RCC 7860 (cell line): ENCODE measurements around the gene NRG3.

Experiments
- DNase-seq: peaks from one replicate; pipeline ENCODE4 v3.0.0-alpha.2; 2015; ENCODE audit warnings: low spot score
- FAIRE-seq: peaks from 2 replicates; lab custom pipeline; 2012; peaks lifted over from hg19 to GRCh38; lab: Jason Lieb, UNC

Gene NRG3

GRCh38 chr10:82353381-82353780 is 478.4 kb downstream of the NRG3 start:
- no peak for FAIRE-seq
- no peak for DNase-seq

- DNase-seq, result no peak
- FAIRE-seq, result no peak
Observed at GRCh38 chr10:82358486-82359099, 483.6 kb downstream of the NRG3 start.

GRCh38 chr10:82361256-82361655 is 486.3 kb downstream of the NRG3 start:
- DNase-seq (no peak), FAIRE-seq (no peak)

- DNase-seq (no peak), FAIRE-seq (no peak)
Observed at GRCh38 chr10:82377608-82378007, 502.6 kb downstream of the NRG3 start.

- DNase-seq (no peak), FAIRE-seq (no peak)
Observed at GRCh38 chr10:82378146-82378545, 503.2 kb downstream of the NRG3 start.

- no peak for DNase-seq
- no peak for FAIRE-seq
Observed at GRCh38 chr10:82383350-82383749, 508.4 kb downstream of the NRG3 start.

- no peak for DNase-seq
- FAIRE-seq, result no peak
Observed at GRCh38 chr10:82390866-82391658, 516.1 kb downstream of the NRG3 start.

- no peak for DNase-seq
- FAIRE-seq, result no peak
Observed at GRCh38 chr10:82391971-82392370, 517.0 kb downstream of the NRG3 start.

GRCh38 chr10:82392533-82392932 is 517.5 kb downstream of the NRG3 start:
- FAIRE-seq, result no peak
- no peak for DNase-seq

GRCh38 chr10:82394122-82394521 is 519.1 kb downstream of the NRG3 start:
- DNase-seq (no peak), FAIRE-seq (no peak)

GRCh38 chr10:82394987-82395386 is 520.0 kb downstream of the NRG3 start:
- DNase-seq (no peak), FAIRE-seq (no peak)

GRCh38 chr10:82396886-82397285 is 521.9 kb downstream of the NRG3 start:
- DNase-seq (no peak), FAIRE-seq (no peak)

GRCh38 chr10:82397854-82398253 is 522.9 kb downstream of the NRG3 start:
- DNase-seq (no peak), FAIRE-seq (no peak)

GRCh38 chr10:82399850-82400249 is 524.9 kb downstream of the NRG3 start:
- DNase-seq (no peak), FAIRE-seq (no peak)

GRCh38 chr10:82400841-82401240 is 525.8 kb downstream of the NRG3 start:
- no peak for FAIRE-seq
- DNase-seq, result no peak

GRCh38 chr10:82402906-82403401 is 528.0 kb downstream of the NRG3 start:
- no peak for DNase-seq
- no peak for FAIRE-seq

GRCh38 chr10:82409671-82410070 is 534.7 kb downstream of the NRG3 start:
- no peak for DNase-seq
- no peak for FAIRE-seq

- DNase-seq, result no peak
- FAIRE-seq, result no peak
Observed at GRCh38 chr10:82411416-82411815, 536.4 kb downstream of the NRG3 start.

GRCh38 chr10:82420001-82420400 is 545.0 kb downstream of the NRG3 start:
- DNase-seq, result no peak
- no peak for FAIRE-seq

GRCh38 chr10:82429302-82429701 is 554.3 kb downstream of the NRG3 start:
- DNase-seq (no peak), FAIRE-seq (no peak)

GRCh38 chr10:82438277-82438676 is 563.3 kb downstream of the NRG3 start:
- FAIRE-seq (no peak), DNase-seq (no peak)

GRCh38 chr10:82440775-82441174 is 565.8 kb downstream of the NRG3 start:
- FAIRE-seq, result no peak
- no peak for DNase-seq
